H1 (cell line): ENCODE measurements around the gene TSPAN5. TPM values are rescaled to one million over a fixed set of nuclear protein-coding genes. Genes with fewer than 3 reads are reported as not detected.

Experiments
- POLR2AphosphoS5 ChIP-seq: IDR thresholded peaks from 2 replicates; pipeline ENCODE4 v1.6.1; 2011; ENCODE audit warnings: low read depth, low read length
- SAP30 ChIP-seq: fragments of 300-600 bp; sonication (generic); IDR thresholded peaks from 2 replicates; pipeline ENCODE4 v1.7.1; 2012; ENCODE audit warnings: low read length, moderate library complexity, mild to moderate bottlenecking, inconsistent platforms; ENCODE audit not compliant: insufficient read depth, insufficient replicate concordance
- polyA plus RNA-seq, 7 experiments: library from polyadenylated mRNA; depleted of rRNA in 3 of 7; stranded (reverse) in 5 of 7; unstranded in 2 of 7; fragments of >200 nt in 5 of 7; fragments of 200-250 nt in 2 of 7; gene quantifications; 1 replicate in 5 of 7; 2 replicates in 1 of 7; 4 replicates in 1 of 7; pipeline versions ENCODE4 v1.2.1 to v1.2.3, GENCODE V29; 2011 to 2013; ENCODE audit warnings: missing spikeins in 2 of 7, mixed read lengths in 2 of 7
- total RNA-seq: library from RNA; stranded (reverse); fragmentation: NEBNext Ultra II Directional; extraction: Animal tissue kit (Norgen Biotek cat#: 25700); gene quantifications from 2 replicates; pipeline ENCODE4 v1.2.1, GENCODE V29; 2021

Gene TSPAN5
- total and polyA plus RNA-seq, 2 of the 8 experiments (the other 6 are each of a cell fraction or from before 2014, with no cell fraction given) = 17.6 to 21.2 TPM

DNA sequence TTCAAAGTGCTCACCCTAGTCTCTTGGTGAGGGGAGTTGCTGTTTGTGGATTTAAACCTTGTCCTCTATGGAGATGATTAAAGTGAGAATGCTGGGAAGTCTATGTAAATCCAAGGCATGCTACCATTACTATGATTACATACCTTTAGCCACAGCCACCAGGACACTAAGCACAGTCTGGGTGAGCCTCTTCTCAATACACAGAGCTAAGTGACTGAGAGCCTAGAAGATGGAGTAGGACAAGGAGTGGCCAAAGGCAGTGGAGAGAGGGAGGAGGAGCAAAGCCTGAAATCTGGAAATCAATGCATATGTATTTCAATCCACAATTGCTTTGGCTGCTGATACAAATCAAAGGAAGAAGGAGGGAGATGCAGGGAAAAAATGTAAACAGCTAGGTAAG is 12.7 kb upstream of the TSPAN5 start (continued):
- no peak for TF ChIP-seq POLR2AphosphoS5
- no peak for TF ChIP-seq SAP30
- TF ChIP-seq, all 59 proteins: peak for 0
